Thyroid gland (tissue), 4 donors: ENCODE data around the gene GPATCH2. TPM values are rescaled to one million over a fixed set of nuclear protein-coding genes. Genes with fewer than 3 reads are reported as not detected.

Experiments used
- DNase-seq, 2 donors: peaks; one replicate each; pipeline ENCODE4 v3.0.0-alpha.2; 2019
- H3K27ac ChIP-seq, 3 donors: fragments of 200-600 bp; sonication (generic); 1 replicate in 2 of 3; 2 replicates in 1 of 3; pipeline ENCODE4 v1.5.1; 2016 to 2019; ENCODE audit warnings: mild to moderate bottlenecking in 1 of 3, moderate library complexity in 1 of 3
- H3K27me3 ChIP-seq: fragments of 200-600 bp; sonication (generic); one replicate; pipeline ENCODE4 v1.5.1; 2019
- H3K36me3 ChIP-seq, 2 donors: fragments of 200-600 bp; sonication (generic); one replicate each; pipeline ENCODE4 v1.5.1; 2016 to 2019
- H3K4me1 ChIP-seq, 2 donors: fragments of 200-600 bp; sonication (generic); one replicate each; pipeline ENCODE4 v1.5.1; 2017 to 2019
- H3K4me3 ChIP-seq, 3 donors: fragments of 200-600 bp; sonication (generic); replicated peaks in 1 of 3; 1 replicate in 2 of 3; 2 replicates in 1 of 3; pipeline ENCODE4 v1.5.1; 2016; ENCODE audit warnings: mild to moderate bottlenecking in 1 of 3
- H3K9me3 ChIP-seq: fragments of 200-600 bp; sonication (generic); one replicate; pipeline ENCODE4 v1.5.1; 2017
- POLR2A ChIP-seq, 2 donors: fragments of 450-650 bp; IDR thresholded peaks; one replicate each; pipeline ENCODE4 v1.6.1; 2017; ENCODE audit warnings: antibody characterized with exemption in 2 of 2, mild to moderate bottlenecking in 2 of 2, moderate library complexity in 1 of 2
- WGBS, 2 donors: methylation state at CpG; one replicate each; pipeline ENCODE4 v1.1.5; 2017; 5-methylcytosine and 5-hydroxymethylcytosine counted together
- intact Hi-C: fragments of 100-400 bp; cut with DNase I; formaldehyde crosslinking; loops from one replicate; pipeline ENCODE4 v1.15.1; 2023
- total RNA-seq, 4 donors: library from RNA; depleted of rRNA; stranded (reverse); fragments of >200 nt; gene quantifications; one replicate each; pipeline ENCODE4 v1.2.3, GENCODE V29; 2016
- TF ChIP-seq, protein P1 (sequence below), 6 experiments: fragments of 200-600 bp in 3 of 6; fragments of 450-650 bp in 3 of 6; sonication (generic) in 3 of 6; IDR thresholded peaks; one replicate each; pipeline ENCODE4 v1.5.1; 2016 to 2019; ENCODE audit warnings: antibody characterized with exemption in 6 of 6, mild to moderate bottlenecking in 2 of 6, inconsistent platforms in 1 of 6, moderate library complexity in 1 of 6

GPATCH2 gene
- total RNA-seq, 4 donors from 2014 or later, result 21.4 to 47.9 (median 34.0) TPM

DNA sequence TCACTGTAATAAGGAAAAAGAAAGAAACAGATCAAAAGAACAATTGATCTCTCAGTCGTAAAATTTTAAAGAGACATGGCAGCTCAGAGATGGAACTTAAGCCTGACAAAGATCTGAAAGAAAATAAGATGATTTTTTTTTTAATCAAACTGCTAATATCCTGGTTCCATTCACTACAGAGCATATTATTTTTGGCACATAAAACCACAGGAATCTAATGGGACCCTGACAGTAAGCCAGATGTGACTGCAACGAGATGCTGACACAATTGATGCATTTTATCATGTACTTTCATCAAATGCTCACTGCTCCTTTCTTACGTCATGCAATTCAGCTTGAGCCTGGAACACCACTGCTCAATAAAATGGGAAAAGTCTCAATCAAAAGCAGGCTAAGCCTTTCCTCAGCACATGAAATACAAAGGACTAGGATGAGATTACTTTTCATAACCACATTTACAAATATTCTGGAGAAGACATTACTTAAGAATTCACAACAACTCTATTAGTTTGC lies 16.6 kb downstream of the GPATCH2 start:
- H3K36me3 ChIP-seq, result peaks cover 0 to 3% of the 10 kb centered on the region in 2 donors
- no peaks in the 10 kb centered on the region for H3K4me1 ChIP-seq
- H3K9me3 ChIP-seq, result no peaks in the 10 kb centered on the region
- no peak for TF ChIP-seq POLR2A (IDR thresholded peaks at IDR 0.05)
- TF ChIP-seq, protein P1, sequence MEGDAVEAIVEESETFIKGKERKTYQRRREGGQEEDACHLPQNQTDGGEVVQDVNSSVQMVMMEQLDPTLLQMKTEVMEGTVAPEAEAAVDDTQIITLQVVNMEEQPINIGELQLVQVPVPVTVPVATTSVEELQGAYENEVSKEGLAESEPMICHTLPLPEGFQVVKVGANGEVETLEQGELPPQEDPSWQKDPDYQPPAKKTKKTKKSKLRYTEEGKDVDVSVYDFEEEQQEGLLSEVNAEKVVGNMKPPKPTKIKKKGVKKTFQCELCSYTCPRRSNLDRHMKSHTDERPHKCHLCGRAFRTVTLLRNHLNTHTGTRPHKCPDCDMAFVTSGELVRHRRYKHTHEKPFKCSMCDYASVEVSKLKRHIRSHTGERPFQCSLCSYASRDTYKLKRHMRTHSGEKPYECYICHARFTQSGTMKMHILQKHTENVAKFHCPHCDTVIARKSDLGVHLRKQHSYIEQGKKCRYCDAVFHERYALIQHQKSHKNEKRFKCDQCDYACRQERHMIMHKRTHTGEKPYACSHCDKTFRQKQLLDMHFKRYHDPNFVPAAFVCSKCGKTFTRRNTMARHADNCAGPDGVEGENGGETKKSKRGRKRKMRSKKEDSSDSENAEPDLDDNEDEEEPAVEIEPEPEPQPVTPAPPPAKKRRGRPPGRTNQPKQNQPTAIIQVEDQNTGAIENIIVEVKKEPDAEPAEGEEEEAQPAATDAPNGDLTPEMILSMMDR (IDR thresholded peaks at IDR 0.05), result no peak
- 79 to 89% methylated on average over 3 of the region's 3 CpGs for WGBS, 2 donors
- no peak overlapping the region for H3K4me3 ChIP-seq
- H3K27me3 ChIP-seq, result no peaks in the 10 kb centered on the region
- no peak for DNase-seq
- no peak overlapping the region for H3K27ac ChIP-seq
- intact Hi-C loops, result no loop called here

DNA sequence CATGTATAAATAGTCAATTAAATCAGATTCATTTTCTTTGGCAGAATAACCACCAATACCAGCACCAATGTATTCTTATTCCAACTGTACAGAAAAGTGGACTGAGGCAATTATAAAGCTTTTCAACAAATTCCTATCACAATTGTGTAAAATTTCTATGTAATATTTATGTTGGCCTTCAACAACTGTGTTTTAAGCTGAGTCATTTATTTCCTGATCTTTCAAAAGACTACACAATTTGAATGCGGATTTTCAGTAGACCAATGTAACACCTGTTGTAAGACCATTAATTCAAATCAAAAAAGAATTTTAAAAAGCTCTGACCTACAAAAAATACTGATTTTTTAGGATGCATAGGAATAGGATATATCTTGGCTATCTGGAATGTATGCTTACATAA lies 25.5 kb downstream of the GPATCH2 start:
- Histone ChIP-seq H3K4me1 (no peaks in the 10 kb centered on the region), H3K9me3 (no peaks in the 10 kb centered on the region), H3K27ac (no peak overlapping the region), H3K36me3 (peaks cover 3 to 5% of the 10 kb centered on the region in 2 donors), H3K27me3 (no peaks in the 10 kb centered on the region), H3K4me3 (no peak overlapping the region)
- DNase-seq, result no peak
- intact Hi-C loops, result no loop called here
- WGBS, 2 donors, result 89 to 96% methylated on average over 1 of the region's 1 CpG
- no peak for TF ChIP-seq POLR2A (IDR thresholded peaks at IDR 0.05)
- TF ChIP-seq, protein P1 (IDR thresholded peaks at IDR 0.05), result no peak

DNA sequence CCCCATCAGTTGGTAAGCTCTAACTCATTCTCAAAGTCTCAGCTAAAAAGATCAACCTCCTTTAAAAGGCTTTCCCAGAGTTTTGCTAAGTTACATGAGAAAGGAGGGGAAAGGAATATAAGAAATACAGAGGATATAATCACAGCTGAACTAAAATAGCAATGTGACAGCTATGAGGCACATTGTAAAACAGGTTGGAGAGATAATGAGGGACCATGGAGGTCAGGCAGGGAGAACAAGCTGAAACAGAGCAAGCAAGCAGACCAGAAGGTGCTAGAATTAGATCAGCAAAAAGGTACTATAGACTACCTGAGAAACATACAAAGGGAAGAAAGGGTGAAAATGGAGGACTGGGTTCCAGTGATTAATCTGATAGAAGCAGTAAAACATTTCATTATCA lies 28.5 kb downstream of the GPATCH2 start:
- intact Hi-C loops, result no loop called here
- no peak for DNase-seq

DNA sequence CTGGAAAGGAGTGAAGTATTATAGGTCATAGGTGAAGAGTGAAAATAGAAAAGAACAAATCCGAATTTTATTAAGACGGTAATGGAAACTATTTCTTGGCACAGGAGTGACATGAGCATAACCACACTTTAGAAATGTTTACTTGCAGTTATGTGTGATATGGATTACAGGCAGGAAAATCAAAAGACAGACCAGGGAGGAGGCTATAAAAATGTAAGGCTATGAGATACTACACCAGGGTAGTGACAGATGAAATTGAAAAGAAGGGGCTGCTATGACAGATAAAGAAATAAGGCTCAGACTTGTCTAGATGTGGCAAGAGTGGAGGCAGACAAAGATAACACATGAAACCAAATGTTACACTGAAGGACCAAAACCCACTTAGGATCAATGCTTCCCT lies 31.7 kb downstream of the GPATCH2 start:
- Histone ChIP-seq H3K4me1 (no peaks in the 10 kb centered on the region), H3K4me3 (no peak overlapping the region), H3K27ac (no peak overlapping the region), H3K36me3 (no peaks in the 10 kb centered on the region), H3K9me3 (no peaks in the 10 kb centered on the region), H3K27me3 (no peaks in the 10 kb centered on the region)
- no peak for DNase-seq
- intact Hi-C loops, result no loop called here
- 78 to 88% methylated on average over 2 of the region's 2 CpGs for WGBS, 2 donors
- TF ChIP-seq POLR2A (IDR thresholded peaks at IDR 0.05), result no peak
- TF ChIP-seq, protein P1 (IDR thresholded peaks at IDR 0.05), result no peak

More for the DNA sequence above, 28.5 kb downstream of the GPATCH2 start:
- no peak for TF ChIP-seq POLR2A (IDR thresholded peaks at IDR 0.05)
- TF ChIP-seq, protein P1 (IDR thresholded peaks at IDR 0.05), result no peak
- no peaks in the 10 kb centered on the region for H3K4me1 ChIP-seq
- no peak overlapping the region for H3K4me3 ChIP-seq
- H3K36me3 ChIP-seq, result peaks cover 0 to 5% of the 10 kb centered on the region in 2 donors
- H3K27me3 ChIP-seq, result no peaks in the 10 kb centered on the region
- no peaks in the 10 kb centered on the region for H3K9me3 ChIP-seq
- H3K27ac ChIP-seq, result no peak overlapping the region

GRCh38 chr1:217590598-217590997 lies 40.3 kb downstream of the GPATCH2 start:
- Histone ChIP-seq H3K4me1 (no peaks in the 10 kb centered on the region), H3K27me3 (no peaks in the 10 kb centered on the region), H3K9me3 (no peaks in the 10 kb centered on the region), H3K4me3 (no peak overlapping the region), H3K27ac (no peak overlapping the region), H3K36me3 (no peaks in the 10 kb centered on the region)
- intact Hi-C loops, result no loop called here
- no peak for DNase-seq
- 88 to 93% methylated on average over 2 of the region's 2 CpGs for WGBS, 2 donors
- no peak for TF ChIP-seq POLR2A (IDR thresholded peaks at IDR 0.05)
- TF ChIP-seq, protein P1 (IDR thresholded peaks at IDR 0.05), result no peak
